ENCODE results near the gene KANSL2.

DNA sequence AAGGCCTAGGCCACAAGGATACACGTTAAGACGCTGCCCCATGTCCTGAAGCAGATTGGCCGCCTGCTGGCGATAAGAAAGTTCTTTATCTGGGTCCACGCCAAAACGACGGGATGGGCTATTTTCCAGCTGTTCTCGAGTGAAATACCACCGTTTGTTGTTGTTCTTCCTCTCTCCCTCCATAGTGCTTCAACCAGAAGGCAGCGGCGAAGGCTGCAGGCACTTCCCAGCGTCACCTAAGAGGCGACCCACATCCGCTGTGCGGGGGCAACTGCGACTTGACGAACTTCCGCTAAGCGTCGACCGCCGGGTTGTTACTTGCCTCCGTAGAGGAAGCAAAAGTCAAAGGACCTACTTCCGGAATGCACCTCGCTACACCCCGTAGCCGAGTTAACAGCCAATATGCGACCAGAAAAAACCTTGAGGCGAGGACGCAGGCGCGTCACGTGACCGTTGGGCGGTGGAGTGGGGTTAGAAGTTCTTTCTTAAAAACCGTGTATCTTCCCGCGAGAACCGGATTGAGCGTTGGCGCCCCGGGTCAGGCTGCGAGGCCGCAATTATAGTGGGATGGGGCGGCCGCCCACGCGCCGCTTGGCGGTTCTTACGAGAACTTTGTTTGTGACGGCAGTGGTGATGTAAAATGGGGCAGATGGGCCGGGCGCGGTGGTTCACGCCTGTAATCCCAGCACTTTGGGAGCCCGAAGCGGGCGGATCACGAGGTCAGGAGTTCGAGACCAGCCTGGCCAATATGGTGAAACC is 34.6 kb upstream of the KANSL2 start, which contains the start of gene CCNT1:
- no peak for TF ChIP-seq CTCF (IDR thresholded peaks at IDR 0.05; ENCODE audit: insufficient read depth, low read length, poor library complexity, severe bottlenecking)
- TF ChIP-seq EZH2phosphoT487 (conservative IDR thresholded peaks at IDR 0.05; ENCODE audit: low read length) = no peak
